ENCODE data around the gene HS3ST6. TPM values are rescaled to one million over a fixed set of nuclear protein-coding genes. Genes with fewer than 3 reads are reported as not detected.

HS3ST6 gene
- total and polyA plus RNA-seq, 12 donors = 0.07 to 0.11 TPM; not detected in 10

DNA sequence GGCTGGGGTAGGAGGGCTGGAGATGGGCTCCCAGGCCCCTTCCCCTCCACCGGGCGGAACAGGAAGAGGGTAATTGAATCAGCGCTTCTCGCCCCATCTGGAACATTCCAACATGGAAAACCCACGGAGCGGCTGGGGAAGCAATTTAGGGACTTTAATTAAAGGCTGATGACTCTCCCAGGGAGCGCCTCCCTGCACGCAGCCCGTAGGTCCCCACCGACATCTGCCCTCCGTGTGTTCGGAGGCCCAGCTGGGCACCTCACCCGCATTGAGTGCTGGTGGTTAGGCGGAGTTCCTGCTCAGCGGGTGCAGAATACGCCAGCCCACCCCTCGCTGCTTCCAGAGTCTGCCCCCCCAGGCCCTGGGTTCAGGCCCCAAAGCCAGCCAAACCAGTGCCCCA lies 10.0 kb downstream of the HS3ST6 start:
- H3K9me3 ChIP-seq (replicated peaks in 1 of 3) = no peaks in the 10 kb centered on the region
- intact Hi-C loops (cut with DNase I) = no loop called here
- H3K27ac ChIP-seq = no peak overlapping the region
- no peak overlapping the region for H3K4me3 ChIP-seq
- no peaks in the 10 kb centered on the region for H3K36me3 ChIP-seq (replicated peaks in 1 of 2)
- peaks cover 10% of the 10 kb centered on the region for H3K27me3 ChIP-seq
- no peaks in the 10 kb centered on the region for H3K4me1 ChIP-seq (replicated peaks in 1 of 2)
- no peak for DNase-seq
- no peak for TF ChIP-seq POLR2A (IDR thresholded peaks at IDR 0.05)
- TF ChIP-seq, protein P1, sequence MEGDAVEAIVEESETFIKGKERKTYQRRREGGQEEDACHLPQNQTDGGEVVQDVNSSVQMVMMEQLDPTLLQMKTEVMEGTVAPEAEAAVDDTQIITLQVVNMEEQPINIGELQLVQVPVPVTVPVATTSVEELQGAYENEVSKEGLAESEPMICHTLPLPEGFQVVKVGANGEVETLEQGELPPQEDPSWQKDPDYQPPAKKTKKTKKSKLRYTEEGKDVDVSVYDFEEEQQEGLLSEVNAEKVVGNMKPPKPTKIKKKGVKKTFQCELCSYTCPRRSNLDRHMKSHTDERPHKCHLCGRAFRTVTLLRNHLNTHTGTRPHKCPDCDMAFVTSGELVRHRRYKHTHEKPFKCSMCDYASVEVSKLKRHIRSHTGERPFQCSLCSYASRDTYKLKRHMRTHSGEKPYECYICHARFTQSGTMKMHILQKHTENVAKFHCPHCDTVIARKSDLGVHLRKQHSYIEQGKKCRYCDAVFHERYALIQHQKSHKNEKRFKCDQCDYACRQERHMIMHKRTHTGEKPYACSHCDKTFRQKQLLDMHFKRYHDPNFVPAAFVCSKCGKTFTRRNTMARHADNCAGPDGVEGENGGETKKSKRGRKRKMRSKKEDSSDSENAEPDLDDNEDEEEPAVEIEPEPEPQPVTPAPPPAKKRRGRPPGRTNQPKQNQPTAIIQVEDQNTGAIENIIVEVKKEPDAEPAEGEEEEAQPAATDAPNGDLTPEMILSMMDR (IDR thresholded peaks at IDR 0.05) = no peak
- WGBS, 4 donors = 69 to 80% (median 72%) methylated on average over 1 to 17 of the region's 17 CpGs

DNA sequence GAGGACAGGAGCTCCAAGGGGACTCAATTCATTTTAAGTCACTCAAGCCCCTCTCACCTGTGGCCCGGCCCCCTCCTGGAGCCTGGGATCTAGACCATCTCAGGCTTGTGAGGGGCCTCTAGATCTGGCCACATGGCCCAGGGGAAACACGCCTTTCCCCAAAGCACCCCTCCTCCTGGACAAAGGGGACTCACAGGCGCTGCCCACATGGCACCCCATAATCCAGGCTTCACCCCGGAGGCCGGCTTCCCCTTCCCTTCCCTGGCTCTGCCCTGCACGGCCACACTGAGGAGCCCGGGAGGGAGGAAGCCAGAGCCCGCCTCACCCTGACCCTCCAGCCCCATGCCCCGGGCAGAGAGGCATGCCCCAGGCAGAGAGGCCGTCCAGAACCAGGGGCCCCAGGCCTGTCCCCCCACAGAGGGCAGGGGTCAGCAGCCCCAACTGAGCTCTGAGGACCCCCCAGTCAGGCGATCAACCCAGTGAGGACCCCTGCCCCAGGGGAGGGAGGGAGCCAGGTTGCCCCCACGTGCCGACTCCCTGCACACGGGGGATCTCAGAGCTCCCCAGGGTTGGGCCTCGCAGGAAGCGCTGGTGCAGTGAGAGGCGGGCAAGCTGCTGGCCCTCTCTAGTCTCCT lies 10.9 kb downstream of the HS3ST6 start:
- Histone ChIP-seq H3K27me3 (peaks cover 10% of the 10 kb centered on the region), H3K4me1 (replicated peaks in 1 of 2) (no peaks in the 10 kb centered on the region), H3K27ac (no peak overlapping the region), H3K4me3 (no peak overlapping the region), H3K36me3 (replicated peaks in 1 of 2) (no peaks in the 10 kb centered on the region), H3K9me3 (replicated peaks in 1 of 3) (no peaks in the 10 kb centered on the region)
- no peak for TF ChIP-seq POLR2A (IDR thresholded peaks at IDR 0.05)
- TF ChIP-seq, protein P1 (IDR thresholded peaks at IDR 0.05) = no peak
- 75 to 86% (median 76%) methylated on average over 4 to 17 of the region's 17 CpGs for WGBS, 4 donors
- intact Hi-C loops (cut with DNase I) = no loop called here
- no peak for DNase-seq

DNA sequence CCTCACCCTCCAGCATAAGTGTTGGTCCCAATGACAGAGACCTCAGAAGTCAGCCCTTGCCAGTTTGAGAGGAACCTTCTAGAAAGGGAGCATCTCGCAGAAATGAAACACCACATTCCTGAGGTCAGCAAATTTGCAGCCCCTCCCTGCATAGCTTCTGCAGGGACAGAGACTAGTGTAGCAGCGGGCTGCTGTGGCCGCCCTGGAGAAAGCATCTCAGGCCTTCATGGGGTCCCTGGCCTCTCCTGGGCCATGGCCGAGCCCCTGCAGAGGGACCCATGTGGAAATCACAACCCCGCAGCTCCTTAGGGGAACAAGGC lies 11.4 kb downstream of the HS3ST6 start:
- intact Hi-C loops (cut with DNase I) = no loop called here
- no peaks in the 10 kb centered on the region for H3K9me3 ChIP-seq (replicated peaks in 1 of 3)
- no peak overlapping the region for H3K27ac ChIP-seq
- no peaks in the 10 kb centered on the region for H3K4me1 ChIP-seq (replicated peaks in 1 of 2)
- H3K27me3 ChIP-seq = peaks cover 10% of the 10 kb centered on the region
- no peak for TF ChIP-seq POLR2A (IDR thresholded peaks at IDR 0.05)
- TF ChIP-seq, protein P1 (IDR thresholded peaks at IDR 0.05) = no peak
- H3K4me3 ChIP-seq = no peak overlapping the region
- no peak for DNase-seq
- H3K36me3 ChIP-seq (replicated peaks in 1 of 2) = no peaks in the 10 kb centered on the region
- 73 to 100% (median 76%) methylated on average over 1 to 5 of the region's 5 CpGs for WGBS, 4 donors

- no peaks in the 10 kb centered on the region for H3K36me3 ChIP-seq (replicated peaks in 1 of 2)
- H3K4me1 ChIP-seq (replicated peaks in 1 of 2) = no peaks in the 10 kb centered on the region
- 52 to 59% (median 55%) methylated on average over 27 to 31 of the region's 31 CpGs for WGBS, 4 donors
- no peak for DNase-seq
- H3K27me3 ChIP-seq = peaks cover 10% of the 10 kb centered on the region
- H3K4me3 ChIP-seq = no peak overlapping the region
- TF ChIP-seq, protein P1 (IDR thresholded peaks at IDR 0.05) = no peak
- TF ChIP-seq POLR2A (IDR thresholded peaks at IDR 0.05) = no peak
- no peaks in the 10 kb centered on the region for H3K9me3 ChIP-seq (replicated peaks in 1 of 3)
- intact Hi-C loops (cut with DNase I) = no loop called here
- no peak overlapping the region for H3K27ac ChIP-seq
Measured at GRCh38 chr16:1906055-1906845, 12.0 kb downstream of the HS3ST6 start.
